GM12865 (cell line): ENCODE measurements around the gene MFSD2A.

Experiments
- DNase-seq: peaks from one replicate; pipeline ENCODE4 v3.0.0; 2010; ENCODE audit warnings: low read depth
- H3K4me3 ChIP-seq: 2 replicates; pipeline ENCODE4 v1.5.1; 2011; ENCODE audit warnings: mild to moderate bottlenecking, low read depth, low read length, control low read depth
- TF ChIP-seq, protein P1 (sequence below): IDR thresholded peaks from 2 replicates; pipeline ENCODE4 v1.5.1; 2011; ENCODE audit warnings: low read length, control low read depth, low read depth, inconsistent platforms; ENCODE audit not compliant: insufficient read depth; ENCODE audit errors: missing control alignments

The MFSD2A gene

DNA sequence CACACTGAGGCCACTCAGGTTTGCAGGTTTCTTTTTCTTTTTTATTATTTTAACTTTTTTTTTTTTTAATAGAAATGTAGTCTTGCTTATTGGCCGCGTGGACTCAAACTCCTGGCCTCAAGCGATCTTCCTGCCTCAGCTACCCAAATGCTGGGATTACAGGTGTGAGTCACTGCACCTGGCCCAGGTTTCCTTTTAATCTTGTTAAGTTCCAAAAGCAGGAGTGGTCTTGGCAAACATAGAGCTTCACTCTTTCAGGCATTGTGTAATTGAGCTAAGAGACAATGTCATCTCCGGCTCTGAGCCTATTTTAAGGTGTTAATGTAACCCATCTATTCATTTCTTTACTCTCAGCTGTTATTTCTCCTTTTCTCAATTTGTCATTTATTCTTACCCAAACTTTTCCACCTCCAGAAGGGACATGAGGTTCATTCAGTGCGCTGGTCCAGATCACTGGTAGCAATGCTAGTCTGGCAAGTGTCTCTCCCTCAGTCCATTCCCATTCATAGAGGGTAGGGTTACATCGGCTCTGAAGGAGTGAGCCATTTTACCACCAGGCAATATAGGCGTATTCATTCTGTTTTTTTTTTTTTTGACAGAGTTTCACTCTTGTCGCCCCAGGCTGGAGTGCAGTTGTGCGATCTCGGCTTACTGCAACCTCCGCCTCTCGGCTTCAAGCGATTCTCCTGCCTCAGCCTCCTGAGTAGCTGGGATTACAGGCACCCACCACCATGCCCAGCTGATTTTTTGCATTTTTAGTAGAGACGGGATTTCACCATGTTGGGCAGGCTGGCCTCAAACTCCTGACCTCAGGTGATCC lies 11.3 kb upstream of the MFSD2A start:
- no peak overlapping the region for H3K4me3 ChIP-seq
- no peak for DNase-seq
- TF ChIP-seq, protein P1, sequence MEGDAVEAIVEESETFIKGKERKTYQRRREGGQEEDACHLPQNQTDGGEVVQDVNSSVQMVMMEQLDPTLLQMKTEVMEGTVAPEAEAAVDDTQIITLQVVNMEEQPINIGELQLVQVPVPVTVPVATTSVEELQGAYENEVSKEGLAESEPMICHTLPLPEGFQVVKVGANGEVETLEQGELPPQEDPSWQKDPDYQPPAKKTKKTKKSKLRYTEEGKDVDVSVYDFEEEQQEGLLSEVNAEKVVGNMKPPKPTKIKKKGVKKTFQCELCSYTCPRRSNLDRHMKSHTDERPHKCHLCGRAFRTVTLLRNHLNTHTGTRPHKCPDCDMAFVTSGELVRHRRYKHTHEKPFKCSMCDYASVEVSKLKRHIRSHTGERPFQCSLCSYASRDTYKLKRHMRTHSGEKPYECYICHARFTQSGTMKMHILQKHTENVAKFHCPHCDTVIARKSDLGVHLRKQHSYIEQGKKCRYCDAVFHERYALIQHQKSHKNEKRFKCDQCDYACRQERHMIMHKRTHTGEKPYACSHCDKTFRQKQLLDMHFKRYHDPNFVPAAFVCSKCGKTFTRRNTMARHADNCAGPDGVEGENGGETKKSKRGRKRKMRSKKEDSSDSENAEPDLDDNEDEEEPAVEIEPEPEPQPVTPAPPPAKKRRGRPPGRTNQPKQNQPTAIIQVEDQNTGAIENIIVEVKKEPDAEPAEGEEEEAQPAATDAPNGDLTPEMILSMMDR, result no peak

DNA sequence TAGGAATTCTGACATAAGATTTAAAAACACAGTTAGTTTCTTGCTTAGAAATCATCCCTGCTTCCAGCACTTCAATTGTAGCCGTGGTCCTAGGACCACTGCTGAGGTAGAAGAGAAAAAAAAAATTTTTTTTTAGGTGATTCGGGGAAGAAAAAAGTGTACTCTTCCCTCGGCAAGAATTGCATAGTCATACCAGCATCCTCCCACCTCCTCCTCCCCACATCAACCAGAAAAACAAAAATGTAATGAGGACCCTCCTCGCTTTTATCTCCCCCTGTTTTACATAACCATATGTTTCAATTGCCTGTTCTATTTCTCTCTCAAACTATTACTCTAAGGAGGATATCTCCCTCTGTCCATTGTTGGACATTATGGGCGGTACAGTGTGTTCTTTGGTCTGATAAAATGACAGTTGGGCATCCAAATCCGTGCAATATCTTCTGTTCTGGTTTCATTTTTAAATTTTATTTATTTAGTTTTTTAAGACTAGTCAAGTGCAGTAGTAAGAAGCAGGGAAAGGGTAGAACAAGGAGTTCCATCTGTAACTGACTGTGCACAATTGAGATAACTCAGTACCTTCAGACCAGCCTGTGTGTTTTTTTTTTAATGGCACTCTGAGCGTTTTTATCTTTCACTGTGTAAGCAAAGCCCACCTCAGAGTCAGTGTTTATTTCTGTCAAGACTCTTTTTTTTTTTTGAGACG lies 10.4 kb upstream of the MFSD2A start:
- TF ChIP-seq, protein P1, result no peak
- H3K4me3 ChIP-seq, result no peak overlapping the region
- DNase-seq, result no peak

DNA sequence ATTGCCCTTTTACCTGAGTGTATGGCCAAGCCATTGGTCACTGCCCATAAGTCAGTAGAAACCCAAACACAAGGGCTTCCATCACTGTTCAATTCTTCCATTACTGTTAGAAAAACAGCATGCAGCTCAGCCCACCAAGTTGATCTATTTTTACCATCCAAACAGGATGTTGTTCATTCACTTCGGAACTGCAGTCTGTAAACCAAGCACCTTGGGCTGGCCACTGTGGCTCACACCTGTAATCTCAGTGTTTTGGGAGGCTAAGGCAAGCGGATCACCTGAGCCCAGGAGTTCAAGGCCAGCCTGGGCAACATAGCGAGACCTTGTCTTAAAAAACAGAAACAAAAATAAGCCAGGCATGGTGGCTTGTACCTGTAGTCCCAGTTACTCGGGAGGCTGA lies 8.7 kb upstream of the MFSD2A start:
- TF ChIP-seq, protein P1, result no peak

DNA sequence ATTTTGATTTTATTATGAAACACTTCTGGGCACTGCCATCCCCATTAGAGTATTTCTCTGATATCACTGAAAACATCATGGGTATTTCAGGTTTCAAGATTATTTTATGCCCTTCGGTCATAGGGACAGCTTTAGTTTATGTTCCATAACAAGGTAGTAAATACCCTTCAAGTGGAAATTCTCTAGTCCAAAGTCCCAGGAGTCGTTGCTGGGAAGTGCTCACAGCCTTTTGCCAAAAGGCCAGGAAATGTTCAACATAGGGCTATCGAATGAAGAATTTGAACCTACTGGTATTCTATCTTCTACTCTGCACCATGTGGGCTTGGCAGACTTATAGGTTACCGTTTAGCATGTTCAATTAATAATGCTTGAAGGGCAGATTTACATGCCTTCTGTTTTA lies 7.7 kb upstream of the MFSD2A start:
- TF ChIP-seq, protein P1, result no peak
- H3K4me3 ChIP-seq, result no peak overlapping the region
- DNase-seq, result no peak

More for the DNA sequence above, 8.7 kb upstream of the MFSD2A start:
- H3K4me3 ChIP-seq, result no peak overlapping the region
- peak; percentile 61 for DNase-seq

DNA sequence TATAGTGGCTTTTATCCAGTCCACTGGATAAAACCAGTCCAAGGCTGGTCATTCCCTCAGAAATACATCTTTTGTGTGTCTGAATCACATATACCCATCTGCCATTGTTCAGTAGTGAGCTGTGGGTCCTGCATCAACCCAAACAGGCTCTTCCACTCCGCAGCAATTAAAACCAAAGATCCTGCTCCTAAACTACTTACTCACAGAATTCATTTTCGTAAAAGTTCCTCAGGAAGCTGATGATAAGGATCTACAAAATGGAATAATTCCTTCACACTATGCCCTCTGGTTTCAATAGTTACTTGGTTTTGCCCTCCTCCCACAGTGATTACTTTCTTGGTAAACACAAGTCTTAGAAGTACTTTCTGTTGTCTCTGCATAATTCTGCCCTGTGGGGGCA lies 5.1 kb upstream of the MFSD2A start:
- TF ChIP-seq, protein P1, result no peak
- H3K4me3 ChIP-seq, result no peak overlapping the region
- DNase-seq, result no peak

DNA sequence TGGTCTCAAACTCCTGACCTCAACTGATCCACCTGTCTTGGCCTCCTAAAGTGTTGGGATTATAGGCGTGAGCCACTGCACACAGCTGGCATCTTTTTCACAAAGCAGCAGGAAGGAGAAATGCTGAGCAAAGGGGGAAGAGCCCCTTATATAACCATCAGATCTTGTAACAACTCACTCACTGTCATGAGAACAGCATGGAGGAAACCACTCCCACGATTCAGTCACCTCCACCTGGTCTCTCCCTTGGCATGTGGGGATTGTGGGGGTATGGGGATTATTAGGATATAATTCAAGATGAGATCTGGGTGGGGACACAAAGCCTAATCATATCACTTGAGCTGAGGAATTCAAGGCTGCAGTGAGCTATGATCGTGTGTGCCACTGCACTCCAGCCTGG lies 3.0 kb upstream of the MFSD2A start:
- DNase-seq, result no peak
- TF ChIP-seq, protein P1, result no peak

More for the DNA sequence above, 3.0 kb upstream of the MFSD2A start:
- no peak overlapping the region for H3K4me3 ChIP-seq
